ENCODE data around the gene RPIA.

GRCh38 chr2:88751768-88752167, 60.3 kb downstream of the RPIA start:
- no peak for TF ChIP-seq CTCF (conservative IDR thresholded peaks at IDR 0.05 in 1 of 2, IDR thresholded peaks at IDR 0.05 in 1 of 2; ENCODE audit: extremely low read depth in 1 of 2, insufficient read depth in 1 of 2, low read depth in 1 of 2, low read length in 2 of 2)
- no peak for TF ChIP-seq EZH2 (IDR thresholded peaks at IDR 0.05; ENCODE audit: borderline replicate concordance, low read length)
